Hematopoietic multipotent progenitor cell (in vitro differentiated cells): Measurements from ENCODE around the gene SAG. TPM values are rescaled to one million over a fixed set of nuclear protein-coding genes. Genes with fewer than 3 reads are reported as not detected.

ENCODE experiments used
- small RNA-seq: library from RNA; depleted of rRNA; stranded (forward); fragments of <200 nt; gene quantifications from one replicate; pipeline ENCODE3, GENCODE V24; 2012
- total RNA-seq: library from RNA; depleted of rRNA; stranded (reverse); fragments of >200 nt; gene quantifications from one replicate; pipeline ENCODE4 v1.2.3, GENCODE V29; 2012

Gene SAG
- total RNA-seq, 1 donor = under 0.01 TPM

Small RNA genes lying within 50 kb of the gene (small RNA-seq; reads per million reads assigned to genes)
- gene RF00019 (not detected), gene SCARNA5 (132 reads per million, percentile 97 among the genes with 10 or more reads in this experiment), gene SCARNA6 (10.1 reads per million, percentile 92 among the genes with 10 or more reads in this experiment)

Other genes with a start within 250 kb of the SAG start
- 302 TPM for gene INPP5D, start 247.5 kb upstream of the SAG start, total RNA-seq
- 11.3 TPM for gene ATG16L1, start 56.1 kb upstream of the SAG start, total RNA-seq
- gene DGKD, start 46.7 kb downstream of the SAG start, total RNA-seq = 25.9 TPM